ENCODE data around the gene SLC6A6. TPM values are rescaled to one million over a fixed set of nuclear protein-coding genes. Genes with fewer than 3 reads are reported as not detected.

Gene SLC6A6
- total and polyA plus RNA-seq, 4 donors = 0.92 to 7.2 (median 2.9) TPM

- TF ChIP-seq CTCF (IDR thresholded peaks at IDR 0.05; ENCODE audit: low read depth, low read length, missing input control) = no peak
- no peak for TF ChIP-seq SP1 (IDR thresholded peaks at IDR 0.05)
- no peak overlapping the region for H3K27ac ChIP-seq (ENCODE audit: low read depth in 1 of 2, low read length in 2 of 2)
Observed at GRCh38 chr3:14463330-14464140, 61.1 kb downstream of the SLC6A6 start.

GRCh38 chr3:14464141-14464465, 61.7 kb downstream of the SLC6A6 start:
- H3K9me3 ChIP-seq (ENCODE audit: control insufficient read depth in 4 of 4, low read length in 3 of 4) = no peaks in the 10 kb centered on the region
- H3K4me1 ChIP-seq (ENCODE audit: control insufficient read depth in 4 of 4, insufficient read depth in 4 of 4, low read length in 3 of 4) = no peaks in the 10 kb centered on the region
- no peak for TF ChIP-seq ZBTB33 (IDR thresholded peaks at IDR 0.05)
- no peak for TF ChIP-seq HNF4G (IDR thresholded peaks at IDR 0.05)
- no peak for TF ChIP-seq GABPA (IDR thresholded peaks at IDR 0.05 in 1 of 2, conservative IDR thresholded peaks at IDR 0.05 in 1 of 2)
- TF ChIP-seq TAF1 (conservative IDR thresholded peaks at IDR 0.05) = no peak
- no peak for TF ChIP-seq NR2F2 (IDR thresholded peaks at IDR 0.05)
- TF ChIP-seq FOXA1 (IDR thresholded peaks at IDR 0.05) = no peak
- no peak for TF ChIP-seq YY1 (IDR thresholded peaks at IDR 0.05)
- TF ChIP-seq EGR1 (IDR thresholded peaks at IDR 0.05; ENCODE audit: low read depth in 2 of 2) = no peak
- TF ChIP-seq HNF4A (conservative IDR thresholded peaks at IDR 0.05) = no peak
- TF ChIP-seq CTCF (IDR thresholded peaks at IDR 0.05; ENCODE audit: low read depth, low read length, missing input control) = no peak
- no peak for TF ChIP-seq RAD21 (IDR thresholded peaks at IDR 0.05)
- no peak for TF ChIP-seq MAX (IDR thresholded peaks at IDR 0.05)
- H3K9ac ChIP-seq (ENCODE audit: low read depth in 1 of 2, low read length in 2 of 2) = no peak overlapping the region
- no peak overlapping the region for H3K27ac ChIP-seq (ENCODE audit: low read depth in 1 of 2, low read length in 2 of 2)
- 95% methylated on average over 5 of the region's 5 CpGs for WGBS
- no peaks in the 10 kb centered on the region for H3K36me3 ChIP-seq (ENCODE audit: control insufficient read depth in 4 of 4, insufficient read depth in 3 of 4, low read depth in 1 of 4, low read length in 3 of 4)
- H3K27me3 ChIP-seq (ENCODE audit: control insufficient read depth in 4 of 4, insufficient read depth in 4 of 4, low read length in 3 of 4) = no peaks in the 10 kb centered on the region
- DNase-seq (ENCODE audit: low spot score) = no peak
- H3K4me3 ChIP-seq (ENCODE audit: low read depth in 1 of 3, low read length in 3 of 3) = no peak overlapping the region

More at GRCh38 chr3:14463330-14464140, 61.1 kb downstream of the SLC6A6 start:
- Histone ChIP-seq H3K9me3 (ENCODE audit: control insufficient read depth in 4 of 4, low read length in 3 of 4) (no peaks in the 10 kb centered on the region), H3K27me3 (ENCODE audit: control insufficient read depth in 4 of 4, insufficient read depth in 4 of 4, low read length in 3 of 4) (no peaks in the 10 kb centered on the region), H3K4me1 (ENCODE audit: control insufficient read depth in 4 of 4, insufficient read depth in 4 of 4, low read length in 3 of 4) (no peaks in the 10 kb centered on the region), H3K4me3 (ENCODE audit: low read depth in 1 of 3, low read length in 3 of 3) (no peak overlapping the region), H3K36me3 (ENCODE audit: control insufficient read depth in 4 of 4, insufficient read depth in 3 of 4, low read depth in 1 of 4, low read length in 3 of 4) (no peaks in the 10 kb centered on the region), H3K9ac (ENCODE audit: low read depth in 1 of 2, low read length in 2 of 2) (no peak overlapping the region)
- 92% methylated on average over 26 of the region's 26 CpGs for WGBS
- DNase-seq (ENCODE audit: low spot score) = no peak

Measured in liver (tissue), 9 donors.